DND-41 (cell line): ENCODE data around the gene HAP1.
A peak's percentile ranks its signal among the peaks of the same experiment; 100 is the strongest.

ENCODE experiments used
- CTCF ChIP-seq: IDR thresholded peaks from 2 replicates; pipeline ENCODE4 v1.5.1; 2012; ENCODE audit warnings: borderline replicate concordance, low read length, moderate library complexity, mild to moderate bottlenecking; ENCODE audit not compliant: poor library complexity, severe bottlenecking; ENCODE audit errors: extremely low read depth
- EZH2 ChIP-seq: IDR thresholded peaks from 3 replicates; pipeline ENCODE4 v1.6.1; 2012; ENCODE audit warnings: borderline replicate concordance, low read depth, mild to moderate bottlenecking, moderate library complexity, low read length, inconsistent platforms; ENCODE audit not compliant: severe bottlenecking

GRCh38 chr17:41678907-41679739 lies 55.3 kb downstream of the HAP1 start:
- TF ChIP-seq CTCF (peak; percentile 57), EZH2 (no peak)
